Measurements from ENCODE around the gene ERICH6.

ERICH6 gene

DNA sequence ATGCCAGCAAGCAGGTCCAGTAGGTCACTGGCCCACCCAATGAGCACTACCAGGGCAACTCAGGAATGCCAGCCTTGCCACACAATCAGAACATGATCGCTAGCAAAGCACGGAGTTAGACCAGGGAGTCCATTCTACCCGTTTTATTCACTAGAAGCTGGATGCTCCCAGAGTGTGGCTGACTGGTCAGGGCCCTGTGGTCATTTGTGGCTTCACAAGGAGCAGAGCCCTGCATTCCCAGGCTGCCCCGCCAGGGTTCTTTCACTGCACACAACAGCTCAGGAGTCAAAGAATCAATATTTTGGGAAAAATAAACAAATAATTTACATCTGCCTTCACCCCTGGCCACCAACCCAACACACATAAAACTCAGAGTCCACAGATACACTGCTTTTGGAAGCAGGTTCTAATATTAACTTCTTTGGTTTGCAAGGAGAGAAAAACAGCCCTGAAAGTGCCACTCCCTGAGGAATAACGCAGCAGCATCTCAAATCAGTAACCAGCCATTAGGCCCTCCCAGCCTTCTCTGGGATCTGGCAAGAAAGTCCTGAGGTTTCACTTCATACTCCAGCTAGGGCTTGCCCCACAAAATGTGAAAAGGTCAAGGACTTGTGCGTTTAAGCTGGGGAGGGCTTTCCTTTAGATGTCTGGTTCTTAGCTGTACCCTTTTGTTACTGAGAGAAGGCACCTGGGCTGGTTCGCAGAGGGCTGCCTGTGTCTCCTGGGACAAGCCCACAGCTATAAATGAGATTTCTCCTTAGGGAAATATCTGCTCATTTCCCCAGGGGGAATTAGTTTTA is 43.3 kb upstream of the ERICH6 start:
- Histone ChIP-seq H3K36me3 (no peaks in the 10 kb centered on the region), H3K9me3 (ENCODE audit: severe bottlenecking) (no peaks in the 10 kb centered on the region), H3K27me3 (ENCODE audit: insufficient read depth, low read depth, severe bottlenecking) (peaks cover 89% of the 10 kb centered on the region), H3K27ac (no peak overlapping the region), H3K4me3 (ENCODE audit: low read depth, low read length) (no peak overlapping the region)
- TF ChIP-seq, protein P1, sequence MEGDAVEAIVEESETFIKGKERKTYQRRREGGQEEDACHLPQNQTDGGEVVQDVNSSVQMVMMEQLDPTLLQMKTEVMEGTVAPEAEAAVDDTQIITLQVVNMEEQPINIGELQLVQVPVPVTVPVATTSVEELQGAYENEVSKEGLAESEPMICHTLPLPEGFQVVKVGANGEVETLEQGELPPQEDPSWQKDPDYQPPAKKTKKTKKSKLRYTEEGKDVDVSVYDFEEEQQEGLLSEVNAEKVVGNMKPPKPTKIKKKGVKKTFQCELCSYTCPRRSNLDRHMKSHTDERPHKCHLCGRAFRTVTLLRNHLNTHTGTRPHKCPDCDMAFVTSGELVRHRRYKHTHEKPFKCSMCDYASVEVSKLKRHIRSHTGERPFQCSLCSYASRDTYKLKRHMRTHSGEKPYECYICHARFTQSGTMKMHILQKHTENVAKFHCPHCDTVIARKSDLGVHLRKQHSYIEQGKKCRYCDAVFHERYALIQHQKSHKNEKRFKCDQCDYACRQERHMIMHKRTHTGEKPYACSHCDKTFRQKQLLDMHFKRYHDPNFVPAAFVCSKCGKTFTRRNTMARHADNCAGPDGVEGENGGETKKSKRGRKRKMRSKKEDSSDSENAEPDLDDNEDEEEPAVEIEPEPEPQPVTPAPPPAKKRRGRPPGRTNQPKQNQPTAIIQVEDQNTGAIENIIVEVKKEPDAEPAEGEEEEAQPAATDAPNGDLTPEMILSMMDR (IDR thresholded peaks at IDR 0.05; ENCODE audit: low read depth, low read length), result no peak
- no peak for DNase-seq

DNA sequence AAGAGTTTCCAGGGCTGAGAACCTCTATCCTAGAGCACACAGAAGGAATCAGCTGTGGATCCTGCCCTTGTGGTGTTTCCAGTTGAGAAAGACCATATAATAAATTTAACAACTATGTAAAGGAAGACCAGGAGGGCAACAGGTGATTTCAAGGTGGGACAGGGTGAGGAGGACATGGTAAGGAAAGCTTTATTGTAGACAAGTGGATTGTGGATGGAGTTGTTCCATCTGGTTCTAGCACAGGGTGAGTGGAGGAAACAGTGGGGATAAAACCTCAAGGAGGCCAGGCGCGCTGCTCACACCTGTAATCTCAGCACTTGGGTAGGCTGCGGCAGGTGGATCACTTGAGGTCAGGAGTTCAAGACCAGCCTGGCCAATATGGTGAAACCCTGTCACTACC is 42.1 kb upstream of the ERICH6 start:
- Histone ChIP-seq H3K27me3 (ENCODE audit: insufficient read depth, low read depth, severe bottlenecking) (peaks cover 90% of the 10 kb centered on the region), H3K4me3 (ENCODE audit: low read depth, low read length) (no peak overlapping the region), H3K27ac (no peak overlapping the region), H3K36me3 (no peaks in the 10 kb centered on the region), H3K9me3 (ENCODE audit: severe bottlenecking) (peaks cover under 1% of the 10 kb centered on the region)
- DNase-seq, result no peak
- TF ChIP-seq, protein P1 (IDR thresholded peaks at IDR 0.05; ENCODE audit: low read depth, low read length), result no peak

DNA sequence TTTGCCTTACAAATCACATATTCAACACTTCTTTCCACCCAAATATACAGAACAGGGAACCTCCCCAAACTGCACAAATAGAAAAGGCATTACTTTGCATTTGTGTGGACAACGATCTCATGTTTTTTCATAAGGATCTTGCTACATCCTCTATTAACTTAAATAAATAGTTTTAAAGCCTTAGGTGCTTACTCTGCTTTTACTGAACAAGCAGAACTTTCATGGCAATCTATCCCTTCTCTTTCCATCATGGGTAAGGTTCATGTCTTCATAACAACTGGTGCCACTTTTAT is 41.1 kb upstream of the ERICH6 start:
- peaks cover 87% of the 10 kb centered on the region for H3K27me3 ChIP-seq (ENCODE audit: insufficient read depth, low read depth, severe bottlenecking)
- H3K27ac ChIP-seq, result no peak overlapping the region
- H3K36me3 ChIP-seq, result no peaks in the 10 kb centered on the region
- no peak overlapping the region for H3K4me3 ChIP-seq (ENCODE audit: low read depth, low read length)
- H3K9me3 ChIP-seq (ENCODE audit: severe bottlenecking), result peaks cover 2% of the 10 kb centered on the region
- TF ChIP-seq, protein P1 (IDR thresholded peaks at IDR 0.05; ENCODE audit: low read depth, low read length), result no peak
- DNase-seq, result no peak

DNA sequence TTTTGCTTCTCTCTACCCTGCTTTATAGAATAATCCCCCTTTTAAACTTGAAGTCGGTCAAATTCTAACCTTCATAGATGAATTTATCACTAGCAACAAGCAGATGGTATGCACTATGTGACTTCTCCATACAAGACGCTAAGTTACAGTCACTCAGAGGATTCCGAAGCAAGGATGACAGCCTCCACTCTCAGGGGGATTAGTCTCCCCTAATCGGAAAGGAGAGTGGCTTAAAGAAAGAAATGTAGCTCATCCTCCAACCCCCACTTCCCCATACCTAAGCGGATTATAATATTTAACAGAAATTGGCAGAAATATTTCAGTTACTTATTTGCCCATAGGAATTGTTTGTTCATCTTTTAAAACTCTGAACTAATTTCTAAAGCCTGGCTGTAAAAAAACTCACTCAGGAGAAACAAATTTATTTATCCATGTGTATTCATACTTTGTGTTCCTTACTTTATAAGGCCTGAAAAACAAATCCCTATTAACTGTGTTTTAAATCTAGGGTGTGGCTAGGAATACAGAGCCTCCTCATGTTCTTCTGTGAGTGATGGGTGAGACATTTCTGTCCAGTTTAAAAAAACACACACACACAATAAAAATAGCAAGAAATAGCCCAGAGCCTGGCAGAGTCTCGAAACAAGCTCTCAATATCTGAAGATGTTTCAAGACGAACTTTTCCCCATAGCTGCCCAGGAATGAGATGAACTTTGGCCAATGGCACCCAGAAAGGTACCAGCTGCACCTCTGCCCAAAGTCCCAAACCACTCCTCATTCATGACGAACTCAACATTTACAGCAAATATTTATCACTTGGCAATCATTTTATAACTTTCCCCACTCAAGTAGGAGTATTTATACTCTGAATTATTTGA is 40.6 kb upstream of the ERICH6 start:
- Histone ChIP-seq H3K27ac (no peak overlapping the region), H3K27me3 (ENCODE audit: insufficient read depth, low read depth, severe bottlenecking) (peaks cover 88% of the 10 kb centered on the region), H3K9me3 (ENCODE audit: severe bottlenecking) (peaks cover 2% of the 10 kb centered on the region), H3K4me3 (ENCODE audit: low read depth, low read length) (no peak overlapping the region), H3K36me3 (no peaks in the 10 kb centered on the region)
- TF ChIP-seq, protein P1 (IDR thresholded peaks at IDR 0.05; ENCODE audit: low read depth, low read length), result no peak
- DNase-seq, result peak; percentile 41

DNA sequence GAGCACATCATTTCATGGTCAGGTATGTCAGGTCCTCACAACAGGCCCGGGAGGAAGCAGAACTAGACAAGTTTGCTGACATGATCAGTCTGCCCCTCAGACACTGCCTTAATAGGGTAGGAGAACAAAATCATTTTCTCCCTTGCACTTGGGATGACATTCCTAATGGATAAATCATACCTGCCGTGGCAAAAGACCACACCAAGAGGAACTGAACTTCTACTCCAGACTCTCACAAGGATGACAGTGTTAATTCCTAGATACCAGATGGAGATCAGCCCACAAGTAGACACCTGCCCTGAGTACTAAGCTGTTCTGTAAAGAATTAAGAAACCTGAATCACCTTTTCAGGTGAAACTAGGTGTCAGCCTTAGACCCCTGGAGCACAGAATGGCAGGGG is 39.8 kb upstream of the ERICH6 start:
- TF ChIP-seq, protein P1 (IDR thresholded peaks at IDR 0.05; ENCODE audit: low read depth, low read length), result no peak
- no peak overlapping the region for H3K4me3 ChIP-seq (ENCODE audit: low read depth, low read length)
- DNase-seq, result no peak
- no peak overlapping the region for H3K27ac ChIP-seq
- no peaks in the 10 kb centered on the region for H3K36me3 ChIP-seq
- peaks cover 2% of the 10 kb centered on the region for H3K9me3 ChIP-seq (ENCODE audit: severe bottlenecking)
- peaks cover 88% of the 10 kb centered on the region for H3K27me3 ChIP-seq (ENCODE audit: insufficient read depth, low read depth, severe bottlenecking)

Data from WERI-Rb-1 (cell line).